Right ventricle myocardium superior (tissue), 1 donor: ENCODE data around the gene CEP250. TPM values are rescaled to one million over a fixed set of nuclear protein-coding genes. Genes with fewer than 3 reads are reported as not detected.

Source experiments
- ATAC-seq: fragments of 200-7000 bp; cut with Tn5 transposase; one replicate; pipeline ENCODE4 v1.9.1; 2020; ENCODE audit warnings: mild to moderate bottlenecking; ENCODE audit not compliant: poor library complexity
- DNase-seq: peaks from one replicate; pipeline ENCODE4 v3.0.0-alpha.2; 2020
- intact Hi-C: fragments of 100-400 bp; cut with DNase I; formaldehyde crosslinking; loops from one replicate; pipeline ENCODE4 v1.11.2; 2022
- long read RNA-seq: library from polyadenylated mRNA; unstranded; transcript quantifications from one replicate; pipeline ENCODE4 v2.0.0, GENCODE V29; 2021
- total RNA-seq: library from RNA; stranded (reverse); fragmentation: NEBNext Ultra II Directional; extraction: Animal tissue kit (Norgen Biotek cat#: 25700); gene quantifications from one replicate; pipeline ENCODE4 v1.2.1, GENCODE V29; 2021
- donor health status: DM: no; HTN: yes; CAD: no; lungs with severe emphysema.

The CEP250 gene
- 12.3 TPM for total RNA-seq
- long read RNA-seq, partial matches to known transcripts: 10 of 17 reads
- long read RNA-seq, other reads (novel, unspliced or antisense): 7 of 17 reads

- ATAC-seq (peak; percentile 99), DNase-seq (peak; percentile 96)
- intact Hi-C loops: no loop called here
These were observed at the start of gene CEP250 for GRCh38 chr20:35454881-35455609. Gene CEP250, plus strand, starts transcription at chr20:35455598. Its CDS starts 6,770 bp downstream, at chr20:35462368.

- DNase-seq: no peak
- intact Hi-C loops: no loop called here
- no peak for ATAC-seq
These were observed 49.6 kb upstream of the CEP250 start for GRCh38 chr20:35405775-35406174.

GRCh38 chr20:35408270-35408669 is 47.1 kb upstream of the CEP250 start:
- intact Hi-C loops: no loop called here
- no peak for ATAC-seq

GRCh38 chr20:35409542-35409941 is 45.9 kb upstream of the CEP250 start:
- ATAC-seq (no peak), DNase-seq (no peak)
- intact Hi-C loops: no loop called here

More at GRCh38 chr20:35408270-35408669, 47.1 kb upstream of the CEP250 start:
- no peak for DNase-seq

GRCh38 chr20:35410613-35411012 is 44.8 kb upstream of the CEP250 start:
- no peak for DNase-seq
- ATAC-seq: no peak
- intact Hi-C loops: no loop called here

- DNase-seq: no peak
- no peak for ATAC-seq
- intact Hi-C loops: no loop called here
These were observed 34.1 kb upstream of the CEP250 start for GRCh38 chr20:35421322-35421721.

- no peak for ATAC-seq
- DNase-seq: no peak
- intact Hi-C loops: no loop called here
These were observed 23.6 kb upstream of the CEP250 start for GRCh38 chr20:35431621-35432429.

GRCh38 chr20:35432430-35432735 is 23.0 kb upstream of the CEP250 start:
- intact Hi-C loops: no loop called here
- ATAC-seq (no peak), DNase-seq (no peak)

- DNase-seq: no peak
- intact Hi-C loops: no loop called here
- no peak for ATAC-seq
These were observed 22.1 kb upstream of the CEP250 start for GRCh38 chr20:35433337-35433736.

GRCh38 chr20:35434085-35435005 is 21.1 kb upstream of the CEP250 start:
- intact Hi-C loops: no loop called here
- DNase-seq: peak; percentile 73
- peak; percentile 63 for ATAC-seq

- no peak for DNase-seq
- intact Hi-C loops: no loop called here
- ATAC-seq: no peak
These were observed 19.2 kb upstream of the CEP250 start for GRCh38 chr20:35436177-35436573.

- ATAC-seq: no peak
These were observed 17.8 kb upstream of the CEP250 start for GRCh38 chr20:35437599-35437998.

GRCh38 chr20:35443003-35443402 is 12.4 kb upstream of the CEP250 start:
- ATAC-seq (no peak), DNase-seq (no peak)
- intact Hi-C loops: no loop called here

More at GRCh38 chr20:35437599-35437998, 17.8 kb upstream of the CEP250 start:
- no peak for DNase-seq
- intact Hi-C loops: no loop called here

GRCh38 chr20:35444226-35444625 is 11.2 kb upstream of the CEP250 start:
- intact Hi-C loops: no loop called here
- DNase-seq (no peak), ATAC-seq (no peak)

GRCh38 chr20:35446356-35447078 is 8.9 kb upstream of the CEP250 start:
- intact Hi-C loops: loop anchor here (5.0 kb wide), 1 partner anchor 144 kb away; no protein-coding TSS in a partner anchor

GRCh38 chr20:35447082-35447789 is 8.2 kb upstream of the CEP250 start:
- ATAC-seq: peak; percentile 94
- peak; percentile 92 for DNase-seq
- intact Hi-C loops: loop anchor here (5.0 kb wide), 1 partner anchor 145 kb away; no protein-coding TSS in a partner anchor

More at GRCh38 chr20:35446356-35447078, 8.9 kb upstream of the CEP250 start:
- ATAC-seq: peak; percentile 23
- no peak for DNase-seq

- DNase-seq (no peak), ATAC-seq (no peak)
- intact Hi-C loops: loop anchor here (5.0 kb wide), 1 partner anchor 147 kb away; no protein-coding TSS in a partner anchor
These were observed 6.5 kb upstream of the CEP250 start for GRCh38 chr20:35448788-35449373.
